Measurements from ENCODE around the gene GALNT18. TPM values are rescaled to one million over a fixed set of nuclear protein-coding genes. Genes with fewer than 3 reads are reported as not detected.

The GALNT18 gene
- total RNA-seq, 1 donor: 11.7 TPM

- no peak for TF ChIP-seq CTCF (IDR thresholded peaks at IDR 0.05; ENCODE audit: insufficient read depth, low read depth, low read length)
- no peak for DNase-seq (ENCODE audit: low read depth)
These were observed 237.0 kb downstream of the GALNT18 start for GRCh38 chr11:11384829-11385228.

GRCh38 chr11:11383995-11384394 is 237.8 kb downstream of the GALNT18 start:
- DNase-seq (ENCODE audit: low read depth): no peak
- TF ChIP-seq CTCF (IDR thresholded peaks at IDR 0.05; ENCODE audit: insufficient read depth, low read depth, low read length): no peak
- no peak overlapping the region for H3K4me3 ChIP-seq (ENCODE audit: low read depth, low read length)

More at GRCh38 chr11:11384829-11385228, 237.0 kb downstream of the GALNT18 start:
- no peak overlapping the region for H3K4me3 ChIP-seq (ENCODE audit: low read depth, low read length)

GRCh38 chr11:11382858-11383532 is 238.8 kb downstream of the GALNT18 start:
- TF ChIP-seq CTCF (IDR thresholded peaks at IDR 0.05; ENCODE audit: insufficient read depth, low read depth, low read length): no peak
- DNase-seq (ENCODE audit: low read depth): peak; percentile 11
- H3K4me3 ChIP-seq (ENCODE audit: low read depth, low read length): no peak overlapping the region

GRCh38 chr11:11381471-11382105 is 240.2 kb downstream of the GALNT18 start:
- DNase-seq (ENCODE audit: low read depth): no peak
- no peak overlapping the region for H3K4me3 ChIP-seq (ENCODE audit: low read depth, low read length)
- no peak for TF ChIP-seq CTCF (IDR thresholded peaks at IDR 0.05; ENCODE audit: insufficient read depth, low read depth, low read length)

- H3K4me3 ChIP-seq (ENCODE audit: low read depth, low read length): no peak overlapping the region
- no peak for TF ChIP-seq CTCF (IDR thresholded peaks at IDR 0.05; ENCODE audit: insufficient read depth, low read depth, low read length)
- no peak for DNase-seq (ENCODE audit: low read depth)
These were observed 240.9 kb downstream of the GALNT18 start for GRCh38 chr11:11380883-11381282.

GRCh38 chr11:11380340-11380739 is 241.5 kb downstream of the GALNT18 start:
- TF ChIP-seq CTCF (IDR thresholded peaks at IDR 0.05; ENCODE audit: insufficient read depth, low read depth, low read length): no peak
- DNase-seq (ENCODE audit: low read depth): no peak
- no peak overlapping the region for H3K4me3 ChIP-seq (ENCODE audit: low read depth, low read length)
